Subcutaneous adipose tissue (tissue), 4 donors: Measurements from ENCODE around the gene PXT1. TPM values are rescaled to one million over a fixed set of nuclear protein-coding genes. Genes with fewer than 3 reads are reported as not detected.

Experiments used
- total RNA-seq, 4 donors: library from RNA; depleted of rRNA; stranded (reverse); fragments of >200 nt; gene quantifications; one replicate each; pipeline ENCODE4 v1.1.0, GENCODE V29; 2016
- TF ChIP-seq, protein P1 (sequence below): fragments of 450-650 bp; IDR thresholded peaks from one replicate; pipeline ENCODE4 v1.5.1; 2016; ENCODE audit warnings: low read depth, mild to moderate bottlenecking, control low read depth, antibody characterized with exemption, moderate library complexity

The PXT1 gene, protein sequence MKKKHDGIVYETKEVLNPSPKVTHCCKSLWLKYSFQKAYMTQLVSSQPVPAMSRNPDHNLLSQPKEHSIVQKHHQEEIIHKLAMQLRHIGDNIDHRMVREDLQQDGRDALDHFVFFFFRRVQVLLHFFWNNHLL
- not detected for total RNA-seq

DNA sequence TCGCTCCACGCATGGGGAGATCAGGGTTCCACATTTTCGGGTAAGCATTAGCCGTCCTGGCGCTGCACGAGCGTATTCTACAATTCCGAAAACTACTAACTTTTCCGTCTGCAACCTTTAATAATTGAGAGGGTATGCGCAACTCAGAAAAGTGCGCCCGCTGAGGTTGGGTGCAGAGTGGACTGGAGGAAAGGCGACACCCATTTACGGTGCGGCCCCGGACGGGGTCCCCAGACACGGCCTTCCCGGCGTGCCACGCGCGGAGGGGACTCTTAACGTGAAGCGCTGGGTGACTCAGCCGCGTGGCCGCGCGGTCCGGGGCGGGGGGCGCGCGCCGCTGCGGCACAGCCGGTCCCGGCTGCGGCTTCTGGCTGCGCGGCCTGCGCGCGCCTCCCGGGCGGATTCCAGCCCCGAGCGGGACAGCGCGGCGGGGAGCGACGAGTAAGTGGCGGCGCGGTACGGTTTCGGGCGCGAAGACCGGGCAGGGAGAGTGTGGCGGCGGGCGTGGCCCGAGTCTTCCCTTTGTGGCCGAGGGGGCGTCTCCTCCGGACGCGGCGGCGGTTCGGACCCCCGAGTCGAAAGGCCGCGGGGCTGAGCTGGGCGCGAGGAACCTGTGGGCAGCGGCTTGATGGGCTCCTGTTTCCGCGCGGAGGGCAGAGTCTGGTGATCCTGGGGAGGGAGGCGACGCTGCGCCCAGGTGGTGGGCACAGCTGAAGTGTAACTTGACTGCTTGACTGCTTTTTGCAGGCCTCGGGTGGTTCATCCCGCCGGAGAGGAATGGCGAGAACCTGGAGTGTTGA lies at the start of gene PXT1, which contains the start of gene KCTD20:
Gene PXT1, minus strand, starts transcription at position 184 of the 800 bp plus-strand sequence. CDS start 16,772 bp downstream, outside the sequence.
Gene KCTD20, plus strand, starts transcription at position 330 of the 800 bp plus-strand sequence. CDS start 27,098 bp downstream, outside the sequence.
- TF ChIP-seq, protein P1, sequence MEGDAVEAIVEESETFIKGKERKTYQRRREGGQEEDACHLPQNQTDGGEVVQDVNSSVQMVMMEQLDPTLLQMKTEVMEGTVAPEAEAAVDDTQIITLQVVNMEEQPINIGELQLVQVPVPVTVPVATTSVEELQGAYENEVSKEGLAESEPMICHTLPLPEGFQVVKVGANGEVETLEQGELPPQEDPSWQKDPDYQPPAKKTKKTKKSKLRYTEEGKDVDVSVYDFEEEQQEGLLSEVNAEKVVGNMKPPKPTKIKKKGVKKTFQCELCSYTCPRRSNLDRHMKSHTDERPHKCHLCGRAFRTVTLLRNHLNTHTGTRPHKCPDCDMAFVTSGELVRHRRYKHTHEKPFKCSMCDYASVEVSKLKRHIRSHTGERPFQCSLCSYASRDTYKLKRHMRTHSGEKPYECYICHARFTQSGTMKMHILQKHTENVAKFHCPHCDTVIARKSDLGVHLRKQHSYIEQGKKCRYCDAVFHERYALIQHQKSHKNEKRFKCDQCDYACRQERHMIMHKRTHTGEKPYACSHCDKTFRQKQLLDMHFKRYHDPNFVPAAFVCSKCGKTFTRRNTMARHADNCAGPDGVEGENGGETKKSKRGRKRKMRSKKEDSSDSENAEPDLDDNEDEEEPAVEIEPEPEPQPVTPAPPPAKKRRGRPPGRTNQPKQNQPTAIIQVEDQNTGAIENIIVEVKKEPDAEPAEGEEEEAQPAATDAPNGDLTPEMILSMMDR: no peak

DNA sequence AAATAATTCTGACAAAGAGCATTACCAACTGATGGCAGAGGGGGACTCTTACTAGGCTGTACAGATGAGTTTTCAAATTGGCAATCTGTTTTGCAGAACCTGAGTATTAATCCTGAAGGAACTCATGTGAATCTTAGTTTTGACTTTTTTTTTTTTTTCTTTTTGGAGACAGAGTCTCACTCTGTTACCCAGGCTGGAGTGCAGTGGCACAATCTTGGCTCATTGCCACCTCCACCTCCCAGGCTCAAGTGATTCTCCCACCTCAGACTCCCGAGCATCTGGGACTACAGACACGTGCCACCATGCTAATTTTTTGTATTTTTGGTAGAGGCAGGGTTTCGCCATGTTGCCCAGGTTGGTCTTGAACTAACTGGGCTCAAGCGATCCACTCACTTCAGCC lies 49.4 kb upstream of the PXT1 start:
- TF ChIP-seq, protein P1: no peak

GRCh38 chr6:36491378-36491965 lies 48.8 kb upstream of the PXT1 start:
- TF ChIP-seq, protein P1: no peak

DNA sequence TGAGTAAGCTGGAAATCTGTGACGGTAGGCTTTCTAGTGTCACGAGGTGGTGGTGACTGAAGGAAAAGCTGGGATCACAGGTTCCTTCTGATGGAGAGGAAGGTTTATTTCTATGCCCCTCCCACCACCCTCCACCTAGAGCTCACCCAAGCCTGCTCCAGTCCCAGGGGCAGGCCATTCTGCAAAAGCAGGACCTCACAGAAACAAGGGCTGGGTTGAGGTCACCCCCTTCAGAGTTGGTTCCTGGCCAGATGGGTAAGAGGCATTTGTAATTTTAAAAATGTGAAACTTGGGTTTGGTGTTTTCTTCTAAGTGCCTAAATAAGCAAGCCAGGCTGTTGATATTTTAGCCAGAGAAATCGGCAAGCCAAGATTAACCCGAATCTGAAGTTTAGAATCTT lies 46.8 kb upstream of the PXT1 start:
- TF ChIP-seq, protein P1: no peak

DNA sequence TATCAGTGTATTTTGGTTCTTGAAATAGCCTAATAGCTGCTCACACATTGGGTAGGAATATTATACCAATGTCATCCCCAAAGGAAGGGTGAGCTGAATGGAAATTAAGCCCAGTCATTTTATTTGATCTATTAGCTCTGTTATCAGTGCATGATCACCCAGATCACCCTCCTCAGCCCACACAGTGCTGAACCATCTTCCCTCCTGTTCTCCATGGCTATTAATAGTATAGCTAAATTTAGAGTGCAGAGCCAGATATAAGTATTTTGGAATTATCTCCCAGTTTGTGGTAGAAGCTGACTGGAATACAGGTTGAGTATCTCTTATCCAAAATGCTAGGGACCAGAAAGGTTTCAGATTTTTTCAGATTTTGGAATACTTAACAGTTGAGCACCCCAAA lies 45.6 kb upstream of the PXT1 start:
- TF ChIP-seq, protein P1: no peak

DNA sequence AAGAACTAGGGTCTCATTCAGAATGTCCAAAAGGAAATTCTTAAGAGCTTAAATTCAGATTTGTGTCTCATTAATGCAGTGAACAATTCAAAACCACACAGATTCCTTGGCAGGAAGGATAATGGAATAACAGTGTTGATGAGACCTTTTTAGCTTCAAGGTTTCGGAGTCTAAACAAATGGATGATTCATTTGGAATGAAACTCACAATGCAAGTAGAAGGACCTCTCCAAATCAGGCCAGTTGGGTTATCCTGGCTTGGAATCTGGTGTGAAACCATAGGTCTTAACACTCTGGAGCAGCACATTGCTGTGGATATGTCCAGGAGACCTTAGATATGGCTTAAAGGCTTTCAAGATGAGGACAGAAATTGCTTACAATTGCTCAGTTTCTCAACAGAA lies 45.0 kb upstream of the PXT1 start:
- TF ChIP-seq, protein P1: no peak

GRCh38 chr6:36484736-36485135 lies 42.1 kb upstream of the PXT1 start:
- TF ChIP-seq, protein P1: no peak
